ENCODE data around the gene NDUFA7.

Gene NDUFA7

DNA sequence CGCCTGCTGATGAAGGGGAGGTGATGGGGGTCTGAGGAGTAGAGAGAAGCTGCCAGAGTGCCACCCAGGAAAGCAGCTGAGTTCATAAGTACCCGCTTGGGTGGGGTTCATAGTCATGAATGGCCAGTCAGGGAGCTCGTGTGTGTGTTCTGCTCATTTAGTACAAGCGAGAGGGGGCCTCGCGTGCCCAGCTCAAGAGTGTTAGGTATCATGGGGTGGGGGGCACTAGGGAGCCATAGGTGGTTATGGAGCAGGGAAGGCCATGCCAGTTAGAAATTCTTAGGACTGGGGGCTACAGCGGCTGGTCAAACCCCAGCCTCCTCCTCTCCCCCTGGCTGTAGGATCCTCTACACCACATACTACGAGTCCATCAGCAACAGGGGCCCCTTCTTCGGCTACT lies 59.8 kb downstream of the NDUFA7 start:
- DNase-seq: no peak
